H1 (cell line): ENCODE results near the gene MCCC1. TPM values are rescaled to one million over a fixed set of nuclear protein-coding genes. Genes with fewer than 3 reads are reported as not detected.

Experiments used
- CTBP2 ChIP-seq: IDR thresholded peaks from 2 replicates; pipeline ENCODE4 v1.7.0; 2011; ENCODE audit warnings: borderline replicate concordance, mild to moderate bottlenecking, moderate library complexity, mixed read lengths, low read length; ENCODE audit not compliant: insufficient read depth, insufficient read length
- RNF2 ChIP-seq: fragments of 200-900, 300-1000 bp; sonication (generic); IDR thresholded peaks from 2 replicates; pipeline ENCODE4 v1.7.1; 2016; ENCODE audit warnings: borderline replicate concordance, low read depth, mild to moderate bottlenecking, antibody characterized with exemption, low read length; ENCODE audit not compliant: poor library complexity, severe bottlenecking; ENCODE audit errors: missing control alignments
- TEAD4 ChIP-seq: IDR thresholded peaks from 2 replicates; pipeline ENCODE4 v1.6.1; 2012; ENCODE audit warnings: low read depth, low read length, inconsistent platforms, mixed read lengths
- polyA plus RNA-seq, 7 experiments: library from polyadenylated mRNA; depleted of rRNA in 3 of 7; stranded (reverse) in 5 of 7; unstranded in 2 of 7; fragments of >200 nt in 5 of 7; fragments of 200-250 nt in 2 of 7; gene quantifications; 1 replicate in 5 of 7; 2 replicates in 1 of 7; 4 replicates in 1 of 7; pipeline versions ENCODE4 v1.2.1 to v1.2.3, GENCODE V29; 2011 to 2013; ENCODE audit warnings: missing spikeins in 2 of 7, mixed read lengths in 2 of 7
- total RNA-seq: library from RNA; stranded (reverse); fragmentation: NEBNext Ultra II Directional; extraction: Animal tissue kit (Norgen Biotek cat#: 25700); gene quantifications from 2 replicates; pipeline ENCODE4 v1.2.1, GENCODE V29; 2021
- TF ChIP-seq, protein P1 (sequence below): fragments of 300-600 bp; sonication (generic); IDR thresholded peaks from 2 replicates; pipeline ENCODE4 v1.7.1; 2012; ENCODE audit warnings: low read length, moderate library complexity, mild to moderate bottlenecking, inconsistent platforms; ENCODE audit not compliant: insufficient replicate concordance

MCCC1 gene
- total and polyA plus RNA-seq, 2 of the 8 experiments (the other 6 are each of a cell fraction or from before 2014, with no cell fraction given), result 10.8 to 21.5 TPM

DNA sequence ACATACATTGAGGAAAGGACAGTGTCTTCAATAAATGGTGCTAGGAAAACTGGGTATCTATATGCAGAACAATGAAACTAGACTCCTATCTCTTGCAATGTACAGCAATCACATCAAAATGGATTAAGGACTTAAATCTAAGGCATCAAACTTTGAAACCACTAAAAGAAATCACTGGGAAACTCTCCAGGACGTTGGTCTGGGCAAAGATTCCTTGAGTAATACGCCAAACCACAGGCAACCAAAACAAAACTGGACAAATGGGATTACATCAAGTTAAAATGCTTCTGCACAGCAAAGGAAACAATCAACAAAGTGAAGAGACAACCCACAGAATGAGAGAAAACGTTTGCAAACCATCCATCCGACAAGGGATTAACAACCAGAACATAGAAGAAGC, 48.8 kb upstream of the MCCC1 start (continued):
- TF ChIP-seq, protein P1, sequence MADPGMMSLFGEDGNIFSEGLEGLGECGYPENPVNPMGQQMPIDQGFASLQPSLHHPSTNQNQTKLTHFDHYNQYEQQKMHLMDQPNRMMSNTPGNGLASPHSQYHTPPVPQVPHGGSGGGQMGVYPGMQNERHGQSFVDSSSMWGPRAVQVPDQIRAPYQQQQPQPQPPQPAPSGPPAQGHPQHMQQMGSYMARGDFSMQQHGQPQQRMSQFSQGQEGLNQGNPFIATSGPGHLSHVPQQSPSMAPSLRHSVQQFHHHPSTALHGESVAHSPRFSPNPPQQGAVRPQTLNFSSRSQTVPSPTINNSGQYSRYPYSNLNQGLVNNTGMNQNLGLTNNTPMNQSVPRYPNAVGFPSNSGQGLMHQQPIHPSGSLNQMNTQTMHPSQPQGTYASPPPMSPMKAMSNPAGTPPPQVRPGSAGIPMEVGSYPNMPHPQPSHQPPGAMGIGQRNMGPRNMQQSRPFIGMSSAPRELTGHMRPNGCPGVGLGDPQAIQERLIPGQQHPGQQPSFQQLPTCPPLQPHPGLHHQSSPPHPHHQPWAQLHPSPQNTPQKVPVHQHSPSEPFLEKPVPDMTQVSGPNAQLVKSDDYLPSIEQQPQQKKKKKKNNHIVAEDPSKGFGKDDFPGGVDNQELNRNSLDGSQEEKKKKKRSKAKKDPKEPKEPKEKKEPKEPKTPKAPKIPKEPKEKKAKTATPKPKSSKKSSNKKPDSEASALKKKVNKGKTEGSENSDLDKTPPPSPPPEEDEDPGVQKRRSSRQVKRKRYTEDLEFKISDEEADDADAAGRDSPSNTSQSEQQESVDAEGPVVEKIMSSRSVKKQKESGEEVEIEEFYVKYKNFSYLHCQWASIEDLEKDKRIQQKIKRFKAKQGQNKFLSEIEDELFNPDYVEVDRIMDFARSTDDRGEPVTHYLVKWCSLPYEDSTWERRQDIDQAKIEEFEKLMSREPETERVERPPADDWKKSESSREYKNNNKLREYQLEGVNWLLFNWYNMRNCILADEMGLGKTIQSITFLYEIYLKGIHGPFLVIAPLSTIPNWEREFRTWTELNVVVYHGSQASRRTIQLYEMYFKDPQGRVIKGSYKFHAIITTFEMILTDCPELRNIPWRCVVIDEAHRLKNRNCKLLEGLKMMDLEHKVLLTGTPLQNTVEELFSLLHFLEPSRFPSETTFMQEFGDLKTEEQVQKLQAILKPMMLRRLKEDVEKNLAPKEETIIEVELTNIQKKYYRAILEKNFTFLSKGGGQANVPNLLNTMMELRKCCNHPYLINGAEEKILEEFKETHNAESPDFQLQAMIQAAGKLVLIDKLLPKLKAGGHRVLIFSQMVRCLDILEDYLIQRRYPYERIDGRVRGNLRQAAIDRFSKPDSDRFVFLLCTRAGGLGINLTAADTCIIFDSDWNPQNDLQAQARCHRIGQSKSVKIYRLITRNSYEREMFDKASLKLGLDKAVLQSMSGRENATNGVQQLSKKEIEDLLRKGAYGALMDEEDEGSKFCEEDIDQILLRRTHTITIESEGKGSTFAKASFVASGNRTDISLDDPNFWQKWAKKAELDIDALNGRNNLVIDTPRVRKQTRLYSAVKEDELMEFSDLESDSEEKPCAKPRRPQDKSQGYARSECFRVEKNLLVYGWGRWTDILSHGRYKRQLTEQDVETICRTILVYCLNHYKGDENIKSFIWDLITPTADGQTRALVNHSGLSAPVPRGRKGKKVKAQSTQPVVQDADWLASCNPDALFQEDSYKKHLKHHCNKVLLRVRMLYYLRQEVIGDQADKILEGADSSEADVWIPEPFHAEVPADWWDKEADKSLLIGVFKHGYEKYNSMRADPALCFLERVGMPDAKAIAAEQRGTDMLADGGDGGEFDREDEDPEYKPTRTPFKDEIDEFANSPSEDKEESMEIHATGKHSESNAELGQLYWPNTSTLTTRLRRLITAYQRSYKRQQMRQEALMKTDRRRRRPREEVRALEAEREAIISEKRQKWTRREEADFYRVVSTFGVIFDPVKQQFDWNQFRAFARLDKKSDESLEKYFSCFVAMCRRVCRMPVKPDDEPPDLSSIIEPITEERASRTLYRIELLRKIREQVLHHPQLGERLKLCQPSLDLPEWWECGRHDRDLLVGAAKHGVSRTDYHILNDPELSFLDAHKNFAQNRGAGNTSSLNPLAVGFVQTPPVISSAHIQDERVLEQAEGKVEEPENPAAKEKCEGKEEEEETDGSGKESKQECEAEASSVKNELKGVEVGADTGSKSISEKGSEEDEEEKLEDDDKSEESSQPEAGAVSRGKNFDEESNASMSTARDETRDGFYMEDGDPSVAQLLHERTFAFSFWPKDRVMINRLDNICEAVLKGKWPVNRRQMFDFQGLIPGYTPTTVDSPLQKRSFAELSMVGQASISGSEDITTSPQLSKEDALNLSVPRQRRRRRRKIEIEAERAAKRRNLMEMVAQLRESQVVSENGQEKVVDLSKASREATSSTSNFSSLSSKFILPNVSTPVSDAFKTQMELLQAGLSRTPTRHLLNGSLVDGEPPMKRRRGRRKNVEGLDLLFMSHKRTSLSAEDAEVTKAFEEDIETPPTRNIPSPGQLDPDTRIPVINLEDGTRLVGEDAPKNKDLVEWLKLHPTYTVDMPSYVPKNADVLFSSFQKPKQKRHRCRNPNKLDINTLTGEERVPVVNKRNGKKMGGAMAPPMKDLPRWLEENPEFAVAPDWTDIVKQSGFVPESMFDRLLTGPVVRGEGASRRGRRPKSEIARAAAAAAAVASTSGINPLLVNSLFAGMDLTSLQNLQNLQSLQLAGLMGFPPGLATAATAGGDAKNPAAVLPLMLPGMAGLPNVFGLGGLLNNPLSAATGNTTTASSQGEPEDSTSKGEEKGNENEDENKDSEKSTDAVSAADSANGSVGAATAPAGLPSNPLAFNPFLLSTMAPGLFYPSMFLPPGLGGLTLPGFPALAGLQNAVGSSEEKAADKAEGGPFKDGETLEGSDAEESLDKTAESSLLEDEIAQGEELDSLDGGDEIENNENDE, result no peak
- TF ChIP-seq TEAD4 (no peak), RNF2 (no peak), CTBP2 (no peak)
